ENCODE measurements around the gene MOB4. TPM values are rescaled to one million over a fixed set of nuclear protein-coding genes. Genes with fewer than 3 reads are reported as not detected.

The MOB4 gene
- total RNA-seq, 4 donors from 2014 or later: 20.3 to 27.3 (median 23.6) TPM

GRCh38 chr2:197500503-197501131 is 15.2 kb upstream of the MOB4 start:
- DNase-seq (ENCODE audit: low spot score) (no peak), ATAC-seq (ENCODE audit: low FRiP score) (no peak)
- no peak for TF ChIP-seq CTCF (IDR thresholded peaks at IDR 0.05)

- DNase-seq (ENCODE audit: low spot score) (no peak), ATAC-seq (ENCODE audit: low FRiP score) (no peak)
- TF ChIP-seq CTCF (IDR thresholded peaks at IDR 0.05): no peak
These were observed 13.7 kb upstream of the MOB4 start for GRCh38 chr2:197502201-197502600.

DNA sequence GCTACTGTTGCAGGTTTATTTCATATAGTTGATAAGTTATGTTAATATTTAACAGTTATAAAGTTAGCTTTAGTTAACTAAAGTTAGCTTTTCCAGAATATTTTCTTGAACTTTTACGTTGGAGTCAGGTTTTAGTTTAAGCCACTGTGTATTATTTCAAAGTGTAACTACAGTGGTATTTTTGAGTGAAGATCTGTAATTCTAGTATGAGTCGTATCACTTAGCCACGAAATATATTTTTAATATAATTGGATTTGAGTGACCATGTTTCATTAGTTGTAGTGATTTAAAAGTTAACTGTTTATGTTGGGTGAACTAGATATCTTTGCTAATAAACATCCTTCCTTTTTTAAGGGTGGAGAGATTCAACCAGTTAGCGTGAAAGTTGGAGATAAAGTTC is 13.2 kb upstream of the MOB4 start:
- no peak for DNase-seq (ENCODE audit: low spot score)
- no peak for TF ChIP-seq CTCF (IDR thresholded peaks at IDR 0.05)
- ATAC-seq (ENCODE audit: low FRiP score): no peak

DNA sequence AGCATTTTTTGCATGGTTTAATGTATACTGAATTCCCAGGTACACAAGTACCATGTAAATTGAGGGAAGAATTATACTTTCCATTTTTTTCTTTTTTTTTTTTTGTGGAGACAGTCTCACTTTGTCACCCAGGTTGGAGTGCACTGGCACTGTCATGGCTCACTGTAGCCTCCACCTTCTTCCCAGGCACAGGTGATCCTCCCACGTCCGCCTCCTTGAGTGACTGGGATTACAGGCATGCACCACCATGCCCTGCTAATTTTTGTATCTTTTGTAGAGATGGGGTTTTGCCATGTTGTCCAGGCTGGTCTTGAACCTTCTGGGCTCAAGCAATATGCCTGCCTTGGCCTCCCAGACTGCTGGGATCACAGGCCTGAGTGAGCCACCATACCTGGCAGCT is 11.9 kb upstream of the MOB4 start:
- no peak for TF ChIP-seq CTCF (IDR thresholded peaks at IDR 0.05)
- ATAC-seq (ENCODE audit: low FRiP score): no peak
- DNase-seq (ENCODE audit: low spot score): no peak

- no peak for TF ChIP-seq CTCF (IDR thresholded peaks at IDR 0.05)
- ATAC-seq (ENCODE audit: low FRiP score) (no peak), DNase-seq (ENCODE audit: low spot score) (no peak)
These were observed 11.4 kb upstream of the MOB4 start for GRCh38 chr2:197504512-197504911.

DNA sequence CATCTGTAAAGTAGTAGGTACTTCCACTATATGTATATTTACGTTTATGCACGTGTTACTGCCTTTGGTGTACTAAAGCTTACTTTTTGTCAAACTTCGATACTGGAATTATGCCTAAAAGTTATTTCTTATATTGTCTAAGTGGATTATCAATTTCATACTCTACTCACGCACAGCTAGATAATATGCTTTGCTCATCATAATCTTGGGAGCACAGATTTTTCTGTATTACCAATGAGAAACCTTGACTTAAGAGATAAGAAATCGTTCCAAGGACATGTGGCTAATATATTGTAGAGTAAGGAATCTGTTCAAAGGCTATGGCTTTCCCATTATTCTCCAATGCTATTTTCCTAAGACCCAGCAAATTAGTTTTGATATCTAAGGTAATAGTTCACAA is 9.2 kb upstream of the MOB4 start:
- DNase-seq (ENCODE audit: low spot score) (no peak), ATAC-seq (ENCODE audit: low FRiP score) (no peak)
- TF ChIP-seq CTCF (IDR thresholded peaks at IDR 0.05): no peak

DNA sequence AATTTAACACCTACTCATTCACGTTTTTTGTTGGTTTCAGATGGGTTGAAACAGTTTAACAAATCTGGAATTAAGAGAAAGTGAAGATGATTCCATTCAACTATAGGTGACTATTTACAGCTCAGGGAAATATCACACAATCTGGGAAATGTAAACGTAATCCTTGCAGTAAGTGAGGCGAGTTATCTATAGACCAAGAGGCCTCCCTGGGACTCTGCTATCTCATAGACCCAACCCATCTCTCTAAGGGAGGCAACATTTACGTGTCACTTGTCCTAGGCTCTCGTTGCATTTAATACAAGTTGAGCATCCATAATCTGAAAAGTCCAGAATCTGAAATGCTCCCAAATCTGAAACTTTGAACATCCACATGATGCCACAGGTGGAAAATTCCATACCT is 2.0 kb upstream of the MOB4 start:
- DNase-seq (ENCODE audit: low spot score) (no peak), ATAC-seq (ENCODE audit: low FRiP score) (no peak)
- TF ChIP-seq CTCF (IDR thresholded peaks at IDR 0.05): no peak
